ENCODE data around the gene NKAIN2. TPM values are rescaled to one million over a fixed set of nuclear protein-coding genes. Genes with fewer than 3 reads are reported as not detected.

The NKAIN2 gene
- polyA plus RNA-seq, 1 of the 3 experiments (the other 2 are of a cell fraction) = not detected

- H3K4me1 ChIP-seq (ENCODE audit: control insufficient read depth in 1 of 2, insufficient read depth in 2 of 2, low read depth in 1 of 2, low read length in 1 of 2) = no peaks in the 10 kb centered on the region
- WGBS (ENCODE audit: low lambda C conversion rate) = 34% methylated on average over 5 of the region's 5 CpGs
- no peak overlapping the region for H2AFZ ChIP-seq (ENCODE audit: low read depth)
- no peaks in the 10 kb centered on the region for H3K36me3 ChIP-seq (replicated peaks in 1 of 2; ENCODE audit: control insufficient read depth in 1 of 2, insufficient read depth in 2 of 2, low read length in 1 of 2)
- H3K9me3 ChIP-seq = no peaks in the 10 kb centered on the region
- no peaks in the 10 kb centered on the region for H4K20me1 ChIP-seq (ENCODE audit: insufficient read depth)
- ChIA-PET POLR2A (no interaction called here), CTCF (no interaction called here)
- no peak for DNase-seq
- no peaks in the 10 kb centered on the region for H3K79me2 ChIP-seq (ENCODE audit: insufficient read depth)
- no peak overlapping the region for H3K4me2 ChIP-seq
- H3K27ac ChIP-seq (ENCODE audit: low read depth in 2 of 2, low read length in 1 of 2) = no peak overlapping the region
- no peaks in the 10 kb centered on the region for H3F3A ChIP-seq (replicated peaks; ENCODE audit: insufficient read depth)
- H3K9ac ChIP-seq = no peak overlapping the region
- no peaks in the 10 kb centered on the region for H3K27me3 ChIP-seq (ENCODE audit: insufficient read depth)
- TF ChIP-seq JUND (IDR thresholded peaks at IDR 0.05) (no peak), NRF1 (IDR thresholded peaks at IDR 0.05; ENCODE audit: low read depth, low read length) (no peak), GATA2 (CRISPR knock-in tag; IDR thresholded peaks at IDR 0.05) (no peak), USF1 (IDR thresholded peaks at IDR 0.05; ENCODE audit: borderline replicate concordance, low read depth) (no peak), MXI1 (IDR thresholded peaks at IDR 0.05; ENCODE audit: low read depth, low read length) (no peak), POLR2AphosphoS5 (IDR thresholded peaks at IDR 0.05; ENCODE audit: low read depth, low read length) (no peak), RFX5 (IDR thresholded peaks at IDR 0.05; ENCODE audit: low read length) (no peak), SIN3A (IDR thresholded peaks at IDR 0.05; ENCODE audit: borderline replicate concordance, low read depth, low read length) (no peak), PBX3 (IDR thresholded peaks at IDR 0.05) (no peak), TEAD4 (IDR thresholded peaks at IDR 0.05; ENCODE audit: borderline replicate concordance, insufficient read depth) (no peak), MAX (IDR thresholded peaks at IDR 0.05; ENCODE audit: low read depth) (no peak), TAF1 (IDR thresholded peaks at IDR 0.05; ENCODE audit: borderline replicate concordance, low read depth, low read length) (no peak), FOSL2 (IDR thresholded peaks at IDR 0.05; ENCODE audit: borderline replicate concordance, low read depth) (no peak)
- no peaks in the 10 kb centered on the region for H3K9me2 ChIP-seq
- H3K4me3 ChIP-seq (ENCODE audit: low read depth in 2 of 2, low read length in 1 of 2) = no peak overlapping the region
Measured at GRCh38 chr6:124668028-124668427, 864.4 kb downstream of the NKAIN2 start.

GRCh38 chr6:124669713-124670480 lies 866.2 kb downstream of the NKAIN2 start:
- Histone ChIP-seq H3K9ac (no peak overlapping the region), H3K79me2 (ENCODE audit: insufficient read depth) (no peaks in the 10 kb centered on the region), H4K20me1 (ENCODE audit: insufficient read depth) (no peaks in the 10 kb centered on the region), H3K27ac (ENCODE audit: low read depth in 2 of 2, low read length in 1 of 2) (no peak overlapping the region), H3K9me3 (no peaks in the 10 kb centered on the region), H3K9me2 (no peaks in the 10 kb centered on the region), H3K4me1 (ENCODE audit: control insufficient read depth in 1 of 2, insufficient read depth in 2 of 2, low read depth in 1 of 2, low read length in 1 of 2) (no peaks in the 10 kb centered on the region), H2AFZ (ENCODE audit: low read depth) (no peak overlapping the region), H3K4me2 (no peak overlapping the region), H3K27me3 (ENCODE audit: insufficient read depth) (no peaks in the 10 kb centered on the region), H3K4me3 (ENCODE audit: low read depth in 2 of 2, low read length in 1 of 2) (no peak overlapping the region), H3K36me3 (replicated peaks in 1 of 2; ENCODE audit: control insufficient read depth in 1 of 2, insufficient read depth in 2 of 2, low read length in 1 of 2) (no peaks in the 10 kb centered on the region), H3F3A (replicated peaks; ENCODE audit: insufficient read depth) (no peaks in the 10 kb centered on the region)
- 2% methylated on average over 4 of the region's 4 CpGs for WGBS (ENCODE audit: low lambda C conversion rate)
- no peak for DNase-seq
- POLR2A ChIA-PET = no interaction called here
- TF ChIP-seq CTCF (IDR thresholded peaks at IDR 0.05) = no peak
- CTCF ChIA-PET = no interaction called here

All from SK-N-SH (cell line).